SK-N-SH (cell line): ENCODE data around the gene ILF3. TPM values are rescaled to one million over a fixed set of nuclear protein-coding genes. Genes with fewer than 3 reads are reported as not detected.
"Not testable (repeated sequence)": the region's sequence is repeated elsewhere in the genome, so short reads cannot be mapped to it uniquely, and the experiment has no call there.

Experiments used
- CTCF ChIA-PET: fragments of 300-600, 350-600 bp; formaldehyde crosslinking; extraction: SDS; loops from one replicate; lab custom pipeline; 2021; lab: Yijun Ruan, JAX
- POLR2A ChIA-PET: fragments of 350-600 bp; sonication (Branson Sonifier 250); formaldehyde crosslinking; extraction: SDS; loops from one replicate; lab custom pipeline; 2020; ENCODE audit warnings: antibody characterized with exemption, inconsistent platforms; lab: Yijun Ruan, JAX
- DNase-seq: peaks from one replicate; pipeline ENCODE4 v3.0.0; 2012
- H2AFZ ChIP-seq: fragments of 200-600 bp; sonication (generic); 2 replicates; pipeline ENCODE4 v1.8.1; 2016; ENCODE audit warnings: antibody characterized with exemption, mild to moderate bottlenecking, low read depth
- H3F3A ChIP-seq: fragments of 200-600 bp; sonication (generic); replicated peaks from 2 replicates; pipeline ENCODE3; 2016; ENCODE audit warnings: antibody characterized with exemption, mild to moderate bottlenecking; ENCODE audit not compliant: insufficient read depth
- H3K27ac ChIP-seq, 2 experiments: fragments of 200-500 bp in 1 of 2; fragments of 200-600 bp in 1 of 2; sonication (Bioruptor generic) in 1 of 2; sonication (generic), shearing (Covaris generic) in 1 of 2; 2 replicates each; pipeline versions ENCODE4 v1.5.1 to v1.6.1; 2014 to 2016; ENCODE audit warnings: low read depth in 2 of 2, inconsistent platforms in 1 of 2, low read length in 1 of 2, mild to moderate bottlenecking in 1 of 2, mixed read lengths in 1 of 2
- H3K27me3 ChIP-seq: fragments of 200-600 bp; sonication (generic), shearing (Covaris generic); 2 replicates; pipeline ENCODE4 v1.6.1; 2016; ENCODE audit warnings: mixed run types; ENCODE audit not compliant: insufficient read depth
- H3K36me3 ChIP-seq, 2 experiments: fragments of 200-500 bp in 1 of 2; fragments of 200-600 bp in 1 of 2; sonication (Bioruptor generic) in 1 of 2; sonication (generic) in 1 of 2; replicated peaks in 1 of 2; 2 replicates each; pipeline versions ENCODE3 to v1.5.1; 2014 to 2016; ENCODE audit warnings: low read length in 1 of 2, mild to moderate bottlenecking in 1 of 2; ENCODE audit not compliant: insufficient read depth in 2 of 2, control insufficient read depth in 1 of 2
- H3K4me1 ChIP-seq, 2 experiments: fragments of 200-500 bp in 1 of 2; fragments of 200-600 bp in 1 of 2; sonication (Bioruptor generic) in 1 of 2; sonication (generic), shearing (Covaris generic) in 1 of 2; 2 replicates each; pipeline versions ENCODE4 v1.5.1 to v1.6.1; 2014 to 2016; ENCODE audit warnings: low read depth in 1 of 2, low read length in 1 of 2, mixed run types in 1 of 2; ENCODE audit not compliant: insufficient read depth in 2 of 2, control insufficient read depth in 1 of 2
- H3K4me2 ChIP-seq: fragments of 200-600 bp; sonication (generic), shearing (Covaris generic); 2 replicates; pipeline ENCODE4 v1.6.1; 2017; ENCODE audit warnings: mixed run types
- H3K4me3 ChIP-seq, 2 experiments: fragments of 200-500 bp in 1 of 2; fragments of 200-600 bp in 1 of 2; sonication (Bioruptor generic) in 1 of 2; sonication (generic), shearing (Covaris generic) in 1 of 2; 2 replicates each; pipeline versions ENCODE4 v1.5.1 to v1.8.1; 2014 to 2016; ENCODE audit warnings: low read depth in 2 of 2, inconsistent platforms in 1 of 2, low read length in 1 of 2, mild to moderate bottlenecking in 1 of 2, mixed read lengths in 1 of 2, moderate library complexity in 1 of 2
- H3K79me2 ChIP-seq: fragments of 200-600 bp; sonication (generic); 2 replicates; pipeline ENCODE4 v1.8.1; 2017; ENCODE audit warnings: mild to moderate bottlenecking; ENCODE audit not compliant: insufficient read depth
- H3K9ac ChIP-seq: fragments of 200-600 bp; sonication (generic); 2 replicates; pipeline ENCODE4 v1.6.1; 2017; ENCODE audit warnings: mixed run types
- H3K9me2 ChIP-seq: fragments of 200-600 bp; sonication (generic); 2 replicates; pipeline ENCODE4 v1.6.1; 2017; ENCODE audit warnings: mixed run types
- H3K9me3 ChIP-seq: fragments of 200-600 bp; sonication (generic); 2 replicates; pipeline ENCODE4 v1.6.1; 2017; ENCODE audit warnings: mixed run types, mild to moderate bottlenecking, moderate library complexity
- H4K20me1 ChIP-seq: fragments of 200-600 bp; sonication (generic); 2 replicates; pipeline ENCODE4 v1.6.1; 2017; ENCODE audit warnings: mild to moderate bottlenecking, mixed run types; ENCODE audit not compliant: insufficient read depth
- CHD2 ChIP-seq: fragments of 150-350 bp; IDR thresholded peaks from 2 replicates; pipeline ENCODE4 v1.6.1; 2018; ENCODE audit warnings: low read length; ENCODE audit not compliant: partially characterized antibody
- EZH2phosphoT487 ChIP-seq: fragments of 200-600 bp; sonication (generic); IDR thresholded peaks from 2 replicates; pipeline ENCODE4 v1.6.1; 2017; ENCODE audit warnings: low read depth, mixed run types, mild to moderate bottlenecking, antibody characterized with exemption, moderate library complexity, borderline replicate concordance
- GABPA ChIP-seq: IDR thresholded peaks from 2 replicates; pipeline ENCODE4 v1.4.0; 2012; ENCODE audit warnings: low read depth, mild to moderate bottlenecking
- GATA2 ChIP-seq: sonication (generic); formaldehyde crosslinking; IDR thresholded peaks from 2 replicates; pipeline ENCODE4 v1.5.0; 2020; ENCODE audit warnings: mild to moderate bottlenecking, missing genetic modification reagents
- POLR2AphosphoS5 ChIP-seq: IDR thresholded peaks from 2 replicates; pipeline ENCODE4 v1.6.1; 2012; ENCODE audit warnings: low read depth, low read length
- RAD21 ChIP-seq: IDR thresholded peaks from 2 replicates; pipeline ENCODE4 v1.6.1; 2012; ENCODE audit warnings: mild to moderate bottlenecking, low read length
- RXRA ChIP-seq: IDR thresholded peaks from 2 replicates; pipeline ENCODE4 v1.4.0; 2012; ENCODE audit warnings: low read depth, mild to moderate bottlenecking, borderline replicate concordance
- SMC3 ChIP-seq: IDR thresholded peaks from 2 replicates; pipeline ENCODE4 v1.6.1; 2012; ENCODE audit warnings: low read depth, low read length, improper control_type of control experiment
- TEAD4 ChIP-seq: IDR thresholded peaks from 2 replicates; pipeline ENCODE4 v1.4.0; 2012; ENCODE audit warnings: mild to moderate bottlenecking, borderline replicate concordance; ENCODE audit not compliant: insufficient read depth
- WGBS: methylation state at CpG from one replicate; pipeline ENCODE4 v1.1.6; 2017; ENCODE audit warnings: low lambda C conversion rate; 5-methylcytosine and 5-hydroxymethylcytosine counted together
- polyA plus RNA-seq, 3 experiments: library from polyadenylated mRNA; depleted of rRNA; stranded (reverse); fragments of >200 nt; gene quantifications; 2 replicates each; pipeline ENCODE4 v1.2.3, GENCODE V29; 2012
- TF ChIP-seq, protein P1 (sequence below): IDR thresholded peaks from 2 replicates; pipeline ENCODE4 v1.4.0; 2012; ENCODE audit warnings: low read depth
- TF ChIP-seq, protein P2 (sequence below): fragments of 200-600 bp; sonication (generic); IDR thresholded peaks from 2 replicates; pipeline ENCODE4 v1.6.1; 2017; ENCODE audit warnings: antibody characterized with exemption, mild to moderate bottlenecking, moderate library complexity

Gene ILF3
- polyA plus RNA-seq, 1 of the 3 experiments (the other 2 are of a cell fraction) = 229 TPM

- whole genome bisulfite sequencing = 94% methylated on average over 8 of the region's 8 CpGs
- H3K9ac ChIP-seq, H3K9me2 ChIP-seq, H2AFZ ChIP-seq, H3K27me3 ChIP-seq, H3F3A ChIP-seq, H3K4me1 ChIP-seq, H3K4me2 ChIP-seq, H3K9me3 ChIP-seq, DNase-seq, H3K27ac ChIP-seq, H3K4me3 ChIP-seq: not testable (repeated sequence)
- POLR2A ChIA-PET = interaction anchor here (0.7 kb wide), 1 partner anchor 9 kb away, joined by 6 read pairs; no protein-coding TSS in a partner anchor
- CTCF ChIA-PET = interaction anchor here (0.9 to 4.0 kb wide), 2 partner anchors 13 to 94 kb away, joined by 3 to 15 read pairs; no protein-coding TSS in a partner anchor
- H3K79me2 ChIP-seq = peaks cover 92% of the 10 kb centered on the region
- H4K20me1 ChIP-seq = peaks cover 90% of the 10 kb centered on the region
- peaks cover 59 to 89% of the 10 kb centered on the region in 2 experiments for H3K36me3 ChIP-seq
Observed at GRCh38 chr19:10675214-10675613, 21.1 kb downstream of the ILF3 start.

- CTCF ChIA-PET = interaction anchor here (1.1 to 1.6 kb wide), 4 partner anchors 18 to 259 kb away, joined by 3 to 5 read pairs (median 4); no protein-coding TSS in a partner anchor
- H4K20me1 ChIP-seq = peaks cover 87% of the 10 kb centered on the region
- POLR2A ChIA-PET = no interaction called here
Observed at GRCh38 chr19:10677751-10678150, 23.6 kb downstream of the ILF3 start.

GRCh38 chr19:10678813-10679212 lies 24.7 kb downstream of the ILF3 start:
- Histone ChIP-seq H3K4me2 (no peak overlapping the region), H3K27ac (no peak overlapping the region), H3K4me3 (no peak overlapping the region), H3F3A (peaks cover 4% of the 10 kb centered on the region), H3K9ac (no peak overlapping the region), H2AFZ (no peak overlapping the region), H4K20me1 (peaks cover 81% of the 10 kb centered on the region), H3K4me1 (no peaks in the 10 kb centered on the region; a peak in 1 of 4 replicates), H3K79me2 (peaks cover 70% of the 10 kb centered on the region), H3K9me3 (no peaks in the 10 kb centered on the region), H3K27me3 (no peaks in the 10 kb centered on the region), H3K36me3 (peaks cover 72 to 94% of the 10 kb centered on the region in 2 experiments), H3K9me2 (no peaks in the 10 kb centered on the region)
- CTCF ChIA-PET = interaction anchor here (1.0 to 1.6 kb wide), 3 partner anchors 10 to 34 kb away, joined by 3 to 5 read pairs (median 3); no protein-coding TSS in a partner anchor
- POLR2A ChIA-PET = no interaction called here
- no peak for DNase-seq
- 100% methylated on average over 11 of the region's 12 CpGs for WGBS
- TF ChIP-seq RXRA = no peak
- TF ChIP-seq CHD2 = no peak
- TF ChIP-seq POLR2AphosphoS5 = no peak
- TF ChIP-seq SMC3 = no peak
- no peak for TF ChIP-seq GATA2
- no peak for TF ChIP-seq EZH2phosphoT487
- TF ChIP-seq, protein P1, sequence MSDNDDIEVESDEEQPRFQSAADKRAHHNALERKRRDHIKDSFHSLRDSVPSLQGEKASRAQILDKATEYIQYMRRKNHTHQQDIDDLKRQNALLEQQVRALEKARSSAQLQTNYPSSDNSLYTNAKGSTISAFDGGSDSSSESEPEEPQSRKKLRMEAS = no peak
- no peak for TF ChIP-seq TEAD4
- TF ChIP-seq, protein P2, sequence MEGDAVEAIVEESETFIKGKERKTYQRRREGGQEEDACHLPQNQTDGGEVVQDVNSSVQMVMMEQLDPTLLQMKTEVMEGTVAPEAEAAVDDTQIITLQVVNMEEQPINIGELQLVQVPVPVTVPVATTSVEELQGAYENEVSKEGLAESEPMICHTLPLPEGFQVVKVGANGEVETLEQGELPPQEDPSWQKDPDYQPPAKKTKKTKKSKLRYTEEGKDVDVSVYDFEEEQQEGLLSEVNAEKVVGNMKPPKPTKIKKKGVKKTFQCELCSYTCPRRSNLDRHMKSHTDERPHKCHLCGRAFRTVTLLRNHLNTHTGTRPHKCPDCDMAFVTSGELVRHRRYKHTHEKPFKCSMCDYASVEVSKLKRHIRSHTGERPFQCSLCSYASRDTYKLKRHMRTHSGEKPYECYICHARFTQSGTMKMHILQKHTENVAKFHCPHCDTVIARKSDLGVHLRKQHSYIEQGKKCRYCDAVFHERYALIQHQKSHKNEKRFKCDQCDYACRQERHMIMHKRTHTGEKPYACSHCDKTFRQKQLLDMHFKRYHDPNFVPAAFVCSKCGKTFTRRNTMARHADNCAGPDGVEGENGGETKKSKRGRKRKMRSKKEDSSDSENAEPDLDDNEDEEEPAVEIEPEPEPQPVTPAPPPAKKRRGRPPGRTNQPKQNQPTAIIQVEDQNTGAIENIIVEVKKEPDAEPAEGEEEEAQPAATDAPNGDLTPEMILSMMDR = no peak

More at GRCh38 chr19:10677751-10678150, 23.6 kb downstream of the ILF3 start:
- H3K4me2 ChIP-seq = no peak overlapping the region
- no peak overlapping the region for H3K27ac ChIP-seq
- no peaks in the 10 kb centered on the region for H3K27me3 ChIP-seq
- H3K9me3 ChIP-seq = no peaks in the 10 kb centered on the region
- peaks cover 78% of the 10 kb centered on the region for H3K79me2 ChIP-seq
- WGBS = 93% methylated on average over 13 of the region's 13 CpGs
- H3F3A ChIP-seq = peaks cover 8% of the 10 kb centered on the region
- H3K4me1 ChIP-seq = no peaks in the 10 kb centered on the region; a peak in 1 of 4 replicates
- TF ChIP-seq, protein P2 = no peak
- no peak for TF ChIP-seq RAD21
- TF ChIP-seq GABPA = no peak
- no peak overlapping the region for H3K9ac ChIP-seq
- no peak overlapping the region for H3K4me3 ChIP-seq
- no peak overlapping the region for H2AFZ ChIP-seq
- peaks cover 69 to 94% of the 10 kb centered on the region in 2 experiments for H3K36me3 ChIP-seq
- DNase-seq = no peak
- no peaks in the 10 kb centered on the region for H3K9me2 ChIP-seq
